SU-DHL-6 (cell line): ENCODE measurements around the gene GIT2.

Experiments used
- H2AFZ ChIP-seq: fragments of 200-600 bp; sonication (generic); 2 replicates; pipeline ENCODE4 v1.6.1; 2014; ENCODE audit warnings: low read depth, mild to moderate bottlenecking, moderate library complexity, mixed read lengths, antibody characterized with exemption, low read length; ENCODE audit not compliant: severe bottlenecking
- H3F3A ChIP-seq: fragments of 200-600 bp; shearing (Covaris generic); 2 replicates; pipeline ENCODE4 v1.6.0; 2016; ENCODE audit warnings: antibody characterized with exemption, mild to moderate bottlenecking; ENCODE audit not compliant: insufficient read depth
- H3K27ac ChIP-seq: fragments of 200-600 bp; sonication (generic); 2 replicates; pipeline ENCODE4 v1.5.1; 2016; ENCODE audit warnings: low read depth, mild to moderate bottlenecking, low read length, moderate library complexity, mixed read lengths
- H3K27me3 ChIP-seq: fragments of 200-600 bp; sonication (generic), shearing (Covaris generic); 2 replicates; pipeline ENCODE4 v1.6.0; 2014; ENCODE audit warnings: mild to moderate bottlenecking, low read length
- H3K36me3 ChIP-seq: fragments of 200-600 bp; sonication (generic); 2 replicates; pipeline ENCODE4 v1.6.1; 2014; ENCODE audit warnings: mild to moderate bottlenecking, low read length, mixed read lengths
- H3K4me2 ChIP-seq: fragments of 300-600, 200-600 bp; shearing (Covaris generic), sonication (generic); 2 replicates; pipeline ENCODE4 v1.6.0; 2014; ENCODE audit warnings: low read length, low read depth, mild to moderate bottlenecking; ENCODE audit not compliant: poor library complexity, severe bottlenecking
- H3K4me3 ChIP-seq: fragments of 200-600 bp; sonication (generic); 2 replicates; pipeline ENCODE4 v1.5.1; 2014; ENCODE audit warnings: antibody characterized with exemption, low read length, mild to moderate bottlenecking, mixed read lengths; ENCODE audit not compliant: insufficient read depth, poor library complexity, severe bottlenecking
- H3K79me2 ChIP-seq: fragments of 200-600 bp; sonication (generic); 2 replicates; pipeline ENCODE4 v1.6.1; 2014; ENCODE audit warnings: mild to moderate bottlenecking, low read length, moderate library complexity; ENCODE audit not compliant: insufficient read depth
- H3K9ac ChIP-seq: fragments of 200-600 bp; sonication (generic); 2 replicates; pipeline ENCODE4 v1.7.0; 2014; ENCODE audit warnings: mild to moderate bottlenecking, low read length
- H3K9me2 ChIP-seq: fragments of 200-600 bp; sonication (generic); replicated peaks from 2 replicates; pipeline ENCODE4 v1.6.1; 2014; ENCODE audit warnings: low read length; ENCODE audit not compliant: insufficient read depth
- H3K9me3 ChIP-seq: fragments of 200-600 bp; sonication (generic); 2 replicates; pipeline ENCODE4 v1.6.1; 2014; ENCODE audit warnings: low read length, mixed read lengths; ENCODE audit not compliant: insufficient read depth
- H4K20me1 ChIP-seq: fragments of 200-600 bp; sonication (generic); 2 replicates; pipeline ENCODE4 v1.6.1; 2014; ENCODE audit warnings: low read depth, mild to moderate bottlenecking, antibody characterized with exemption, low read length, moderate library complexity, mixed read lengths
- CTCF ChIP-seq: fragments of 200-600 bp; sonication (generic); IDR thresholded peaks from one replicate; pipeline ENCODE4 v1.5.1; 2017; ENCODE audit warnings: antibody characterized with exemption, mild to moderate bottlenecking, low read length, moderate library complexity; ENCODE audit not compliant: insufficient read depth, poor library complexity, severe bottlenecking
- EZH2phosphoT487 ChIP-seq: fragments of 200-600 bp; sonication (generic), shearing (Covaris generic); conservative IDR thresholded peaks from 2 replicates; pipeline ENCODE4 v1.6.1; 2018; ENCODE audit warnings: mild to moderate bottlenecking, antibody characterized with exemption, low read length, moderate library complexity, mixed read lengths

Gene GIT2

GRCh38 chr12:109998241-109998903 is 2.2 kb upstream of the GIT2 start:
- Histone ChIP-seq H3K9me3 (no peaks in the 10 kb centered on the region), H3K79me2 (peaks cover 67% of the 10 kb centered on the region), H3F3A (peaks cover 66% of the 10 kb centered on the region), H3K4me2 (peak overlapping the region; percentile 92), H3K9ac (peak overlapping the region; percentile 88), H3K27ac (peak overlapping the region; percentile 97), H3K4me3 (peak overlapping the region; percentile 88), H3K9me2 (no peaks in the 10 kb centered on the region), H3K36me3 (0 out of 2 replicates have a peak, but pooled peaks cover 10% of the 10 kb centered on the region), H3K27me3 (no peaks in the 10 kb centered on the region), H4K20me1 (0 out of 2 replicates have a peak, but pooled peaks cover 5% of the 10 kb centered on the region), H2AFZ (peak overlapping the region; percentile 39)
- no peak for TF ChIP-seq CTCF
- no peak for TF ChIP-seq EZH2phosphoT487

DNA sequence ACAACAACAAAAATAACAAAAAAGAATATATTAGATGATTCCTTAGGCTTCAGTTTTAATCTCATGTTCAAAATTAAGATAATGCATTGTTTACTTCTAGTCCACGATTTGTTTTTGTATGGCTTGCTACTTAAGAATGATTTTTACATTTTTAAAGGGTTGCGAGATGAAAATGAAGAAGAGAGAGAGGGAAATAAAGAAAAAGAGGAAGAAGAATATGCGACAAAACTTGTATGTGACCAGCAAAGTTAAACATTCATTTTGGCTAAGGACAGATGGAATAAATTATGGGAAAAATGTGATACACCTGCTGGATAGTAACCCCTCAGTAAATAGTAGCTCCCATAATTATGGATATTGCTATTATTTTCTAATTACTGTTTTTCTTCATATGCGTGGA is 1.2 kb upstream of the GIT2 start:
- peak overlapping the region; percentile 88 for H3K9ac ChIP-seq
- peak overlapping the region; percentile 97 for H3K27ac ChIP-seq
- 0 out of 2 replicates have a peak, but pooled peaks cover 5% of the 10 kb centered on the region for H4K20me1 ChIP-seq
- H3K4me2 ChIP-seq: peak overlapping the region; percentile 92
- no peak for TF ChIP-seq CTCF
- peaks cover 56% of the 10 kb centered on the region for H3F3A ChIP-seq
- H2AFZ ChIP-seq: peak overlapping the region; percentile 5
- H3K79me2 ChIP-seq: peaks cover 67% of the 10 kb centered on the region
- no peaks in the 10 kb centered on the region for H3K9me2 ChIP-seq
- no peaks in the 10 kb centered on the region for H3K9me3 ChIP-seq
- no peaks in the 10 kb centered on the region for H3K27me3 ChIP-seq
- peak overlapping the region; percentile 88 for H3K4me3 ChIP-seq
- 0 out of 2 replicates have a peak, but pooled peaks cover 10% of the 10 kb centered on the region for H3K36me3 ChIP-seq

GRCh38 chr12:109996483-109996853 is 300 bp upstream of the GIT2 start:
- Histone ChIP-seq H3K4me2 (peak overlapping the region; percentile 92), H2AFZ (no peak overlapping the region), H3F3A (peaks cover 47% of the 10 kb centered on the region), H3K9me2 (no peaks in the 10 kb centered on the region), H3K36me3 (peaks cover 9% of the 10 kb centered on the region; the same call in 1 of the 2 replicates), H3K79me2 (peaks cover 67% of the 10 kb centered on the region), H4K20me1 (peaks cover 5% of the 10 kb centered on the region; the same call in 1 of the 2 replicates), H3K9me3 (no peaks in the 10 kb centered on the region), H3K27ac (peak overlapping the region; percentile 97), H3K27me3 (no peaks in the 10 kb centered on the region), H3K9ac (peak overlapping the region; percentile 91), H3K4me3 (peak overlapping the region; percentile 25)
- TF ChIP-seq CTCF: no peak
- no peak for TF ChIP-seq EZH2phosphoT487
